HepG2 (cell line): ENCODE data around the gene GATA1. TPM values are rescaled to one million over a fixed set of nuclear protein-coding genes. Genes with fewer than 3 reads are reported as not detected.

Source experiments
- ATAC-seq: fragments of 200-7000 bp; cut with Tn5 transposase; 3 replicates; pipeline ENCODE4 v1.9.1; 2020; ENCODE audit warnings: mild to moderate bottlenecking, moderate library complexity
- BruUV-seq: library from RNA; stranded (reverse); fragments of 400-500 nt; replicated peaks from 2 replicates; lab custom pipeline; 2021; lab: Mats Ljungman, UMichigan
- CTCF ChIA-PET: fragments of 300-600 bp; formaldehyde crosslinking; extraction: SDS; loops from one replicate; lab custom pipeline; 2021; ENCODE audit warnings: low total read pairs, inconsistent platforms, low intra/inter-chr PET ratio; lab: Yijun Ruan, JAX
- POLR2A ChIA-PET: fragments of 350-600 bp; sonication (Branson Sonifier 250); formaldehyde crosslinking; loops from one replicate; lab custom pipeline; 2020; ENCODE audit warnings: antibody characterized with exemption, inconsistent platforms; lab: Yijun Ruan, JAX
- DNase-seq: peaks from one replicate; pipeline ENCODE4 v3.0.0-alpha.2; 2015; ENCODE audit warnings: low spot score
- FAIRE-seq: peaks from 3 replicates; lab custom pipeline; 2011; peaks lifted over from hg19 to GRCh38; lab: Jason Lieb, UNC
- H2AFZ ChIP-seq: one replicate; pipeline ENCODE4 v1.6.1; 2011; ENCODE audit warnings: low read length, inconsistent platforms
- H3K27ac ChIP-seq: fragments of 300-600 bp; 3 replicates; pipeline ENCODE4 v1.8.0; 2011; ENCODE audit warnings: mixed run types, mild to moderate bottlenecking, mixed read lengths, low read length, inconsistent platforms; ENCODE audit not compliant: insufficient read depth; ENCODE audit errors: extremely low read length
- H3K27me3 ChIP-seq, 2 experiments: fragments of 200-600 bp in 1 of 2; 2 replicates in 1 of 2; 3 replicates in 1 of 2; pipeline versions ENCODE4 v1.6.0 to v1.8.0; 2011; ENCODE audit warnings: low read length in 2 of 2, mild to moderate bottlenecking in 2 of 2, moderate library complexity in 2 of 2, inconsistent platforms in 1 of 2; ENCODE audit not compliant: insufficient read depth in 2 of 2, control insufficient read depth in 1 of 2
- H3K36me3 ChIP-seq, 2 experiments: fragments of 200-600 bp in 1 of 2; replicated peaks in 1 of 2; 2 replicates in 1 of 2; 3 replicates in 1 of 2; pipeline versions ENCODE4 v1.5.1 to v1.8.0; 2011; ENCODE audit warnings: low read length in 2 of 2, inconsistent platforms in 1 of 2; ENCODE audit not compliant: insufficient read depth in 2 of 2, control insufficient read depth in 1 of 2
- H3K4me1 ChIP-seq: 2 replicates; pipeline ENCODE4 v1.5.1; 2012; ENCODE audit warnings: low read length, inconsistent platforms; ENCODE audit not compliant: insufficient read depth
- H3K4me2 ChIP-seq: 2 replicates; pipeline ENCODE4 v1.6.0; 2011; ENCODE audit warnings: low read depth, low read length, inconsistent platforms
- H3K4me3 ChIP-seq, 3 experiments: fragments of 200-600 bp in 1 of 3; sonication (generic), shearing (Covaris generic) in 1 of 3; replicated peaks in 1 of 3; 2 replicates each; pipeline ENCODE4 v1.5.1; 2011 to 2016; ENCODE audit warnings: low read length in 3 of 3, inconsistent platforms in 2 of 3, low read depth in 2 of 3, mild to moderate bottlenecking in 2 of 3, control low read depth in 1 of 3, mixed read lengths in 1 of 3; ENCODE audit not compliant: insufficient read depth in 1 of 3
- H3K79me2 ChIP-seq: one replicate; pipeline ENCODE4 v1.6.1; 2011; ENCODE audit warnings: low read length, inconsistent platforms; ENCODE audit not compliant: insufficient read depth
- H3K9ac ChIP-seq: 2 replicates; pipeline ENCODE4 v1.6.0; 2011; ENCODE audit warnings: mild to moderate bottlenecking, low read depth, low read length, inconsistent platforms; ENCODE audit not compliant: insufficient read depth
- H3K9me3 ChIP-seq: 2 replicates; pipeline ENCODE4 v1.5.1; 2012; ENCODE audit warnings: mild to moderate bottlenecking, low read length
- H4K20me1 ChIP-seq: 2 replicates; pipeline ENCODE4 v1.6.0; 2011; ENCODE audit warnings: inconsistent platforms, mild to moderate bottlenecking, low read length, moderate library complexity; ENCODE audit not compliant: insufficient read depth
- DDIT3 ChIP-seq: sonication (generic); formaldehyde crosslinking; IDR thresholded peaks from 2 replicates; pipeline ENCODE4 v1.4.0; 2020; ENCODE audit warnings: mild to moderate bottlenecking, missing genetic modification reagents
- HBP1 ChIP-seq: IDR thresholded peaks from 2 replicates; pipeline ENCODE4 v1.6.1; 2016; ENCODE audit warnings: low read depth, control low read depth
- HNF4G ChIP-seq, 2 experiments: sonication (generic) in 1 of 2; formaldehyde crosslinking in 1 of 2; IDR thresholded peaks; 2 replicates each; pipeline versions ENCODE4 v1.4.0 to v1.6.1; 2011 to 2020; ENCODE audit warnings: borderline replicate concordance in 2 of 2, low read depth in 2 of 2, mild to moderate bottlenecking in 2 of 2, low read length in 1 of 2, missing genetic modification reagents in 1 of 2, moderate library complexity in 1 of 2
- HOXA9 ChIP-seq: sonication (generic); formaldehyde crosslinking; IDR thresholded peaks from 2 replicates; pipeline ENCODE4 v1.8.1; 2022; ENCODE audit warnings: missing genetic modification reagents, mild to moderate bottlenecking, moderate library complexity, borderline replicate concordance
- MLLT10 ChIP-seq: sonication (generic); formaldehyde crosslinking; IDR thresholded peaks from 2 replicates; pipeline ENCODE4 v1.4.0; 2020; ENCODE audit warnings: missing genetic modification reagents
- MLXIP ChIP-seq: sonication (generic); formaldehyde crosslinking; IDR thresholded peaks from 2 replicates; pipeline ENCODE4 v1.9.0; 2021; ENCODE audit warnings: missing genetic modification reagents, borderline replicate concordance
- POLR2A ChIP-seq, 2 experiments: IDR thresholded peaks; 2 replicates each; pipeline ENCODE4 v1.6.1; 2011; ENCODE audit warnings: low read depth in 2 of 2, low read length in 2 of 2, mild to moderate bottlenecking in 1 of 2, moderate library complexity in 1 of 2; ENCODE audit not compliant: insufficient read depth in 1 of 2
- RFX3 ChIP-seq: IDR thresholded peaks from 2 replicates; pipeline ENCODE4 v1.6.1; 2016; ENCODE audit warnings: missing biosample characterization, missing genetic modification reagents
- SAP130 ChIP-seq: IDR thresholded peaks from 2 replicates; pipeline ENCODE4 v1.6.1; 2016; ENCODE audit warnings: low read depth
- ZNF256 ChIP-seq: sonication (generic); formaldehyde crosslinking; conservative IDR thresholded peaks from 2 replicates; pipeline ENCODE4 v1.4.0; 2020; ENCODE audit warnings: missing genetic modification reagents
- ZNF605 ChIP-seq: sonication (generic); formaldehyde crosslinking; IDR thresholded peaks from 2 replicates; pipeline ENCODE4 v1.8.0; 2022; ENCODE audit warnings: mild to moderate bottlenecking, missing genetic modification reagents
- ZNF607 ChIP-seq: sonication (generic); formaldehyde crosslinking; IDR thresholded peaks from 2 replicates; pipeline ENCODE4 v1.5.1; 2020; ENCODE audit warnings: missing genetic modification reagents, mild to moderate bottlenecking, borderline replicate concordance
- WGBS: methylation state at CpG from one replicate; pipeline ENCODE4 v1.1.6; 2017; ENCODE audit warnings: low lambda C conversion rate; 5-methylcytosine and 5-hydroxymethylcytosine counted together
- in situ Hi-C: cut with HindIII; loops from 2 replicates; pipeline ENCODE4 v1.10.0; 2017; ENCODE audit warnings: low pct_unique_long_range_greater_than_20kb; ENCODE audit not compliant: extremely low pct_ligation_motif_present
- intact Hi-C: fragments of 100-400 bp; cut with micrococcal nuclease; formaldehyde crosslinking; loops from one replicate; pipeline ENCODE4 v1.10.0; 2022; ENCODE audit not compliant: unreplicated experiment
- polyA plus RNA-seq, 8 experiments: library from polyadenylated mRNA; depleted of rRNA in 3 of 8; stranded (reverse) in 7 of 8; unstranded in 1 of 8; fragments of >200 nt; fragmentation: Illumina TruSeq in 4 of 8; extraction: Trizol in 4 of 8; gene quantifications; 2 replicates each; pipeline versions ENCODE4 v1.2.1 to v1.2.3, GENCODE V29; 2011 to 2016; ENCODE audit warnings: low read depth in 4 of 8, missing spikeins in 1 of 8, mixed read lengths in 1 of 8; ENCODE audit not compliant: insufficient read depth in 1 of 8
- total RNA-seq, 5 experiments: library from RNA; depleted of rRNA; stranded (reverse); fragments of >200 nt; fragmentation: Illumina TruSeq; extraction: Trizol; gene quantifications; 2 replicates each; pipeline ENCODE4 v1.2.3, GENCODE V29; 2016; ENCODE audit warnings: low read depth in 1 of 5
- TF ChIP-seq, protein P1 (sequence below), 2 experiments: sonication (generic) in 1 of 2; formaldehyde crosslinking in 1 of 2; IDR thresholded peaks; 2 replicates each; pipeline versions ENCODE4 v1.4.0 to v1.6.1; 2016 to 2020; ENCODE audit warnings: borderline replicate concordance in 1 of 2, low read depth in 1 of 2, mild to moderate bottlenecking in 1 of 2, missing genetic modification reagents in 1 of 2

GATA1 gene
- total and polyA plus RNA-seq, 2 of the 13 experiments (the other 11 are each of a cell fraction or from before 2014, with no cell fraction given): 0.13 TPM; not detected in 1

GRCh38 chrX:48835524-48836329 lies 49.3 kb downstream of the GATA1 start, which contains the start of gene PCSK1N:
Gene PCSK1N, minus strand, starts transcription at chrX:48835610. Its CDS starts 78 bp downstream, at chrX:48835532.
- peaks cover 32% of the 10 kb centered on the region for H3K4me1 ChIP-seq
- ChIA-PET POLR2A (interaction anchor here (0.6 to 1.3 kb wide), 5 partner anchors 11 to 123 kb away, joined by 3 to 7 read pairs (median 3); partner anchors contain the start of genes HDAC6, PQBP1 and TIMM17B), CTCF (no interaction called here)
- H3K36me3 ChIP-seq: no peaks in the 10 kb centered on the region
- H3K4me2 ChIP-seq: peak within 1 kb of the TSS; percentile 88
- no peaks in the 10 kb centered on the region for H3K27me3 ChIP-seq
- H3K79me2 ChIP-seq: peaks cover 10% of the 10 kb centered on the region
- no TSS peak for BruUV-seq
- FAIRE-seq (peak; percentile 60), ATAC-seq (peak; percentile 82), DNase-seq (peak; percentile 88)
- 11% methylated on average over 3 of the region's 35 CpGs for WGBS
- H3K9ac ChIP-seq: peak within 1 kb of the TSS; percentile 66
- intact Hi-C loops: no loop called here
- in situ Hi-C loops: no loop called here
- no peaks in the 10 kb centered on the region for H4K20me1 ChIP-seq
- no peaks in the 10 kb centered on the region for H3K9me3 ChIP-seq
- peak within 1 kb of the TSS; percentile 62 to 81 (median 65) for H3K4me3 ChIP-seq
- H3K27ac ChIP-seq: peak within 1 kb of the TSS; percentile 77
- no peak within 1 kb of the TSS for H2AFZ ChIP-seq
- TF ChIP-seq HOXA9: no peak
- peak in 1 of 2 experiments; percentile 49; a peak in 2 of 4 replicates for TF ChIP-seq POLR2A (IDR thresholded peaks at IDR 0.05; ENCODE audit: insufficient read depth in 1 of 2, low read depth in 2 of 2, low read length in 2 of 2)
- no peak for TF ChIP-seq ZNF607 (CRISPR knock-in tag)
- TF ChIP-seq SAP130 (CRISPR knock-in tag): peak; percentile 23
- no peak for TF ChIP-seq HBP1 (CRISPR knock-in tag)
- TF ChIP-seq ZNF256 (CRISPR knock-in tag): no peak
- no peak for TF ChIP-seq MLLT10 (CRISPR knock-in tag)
- TF ChIP-seq, protein P1, sequence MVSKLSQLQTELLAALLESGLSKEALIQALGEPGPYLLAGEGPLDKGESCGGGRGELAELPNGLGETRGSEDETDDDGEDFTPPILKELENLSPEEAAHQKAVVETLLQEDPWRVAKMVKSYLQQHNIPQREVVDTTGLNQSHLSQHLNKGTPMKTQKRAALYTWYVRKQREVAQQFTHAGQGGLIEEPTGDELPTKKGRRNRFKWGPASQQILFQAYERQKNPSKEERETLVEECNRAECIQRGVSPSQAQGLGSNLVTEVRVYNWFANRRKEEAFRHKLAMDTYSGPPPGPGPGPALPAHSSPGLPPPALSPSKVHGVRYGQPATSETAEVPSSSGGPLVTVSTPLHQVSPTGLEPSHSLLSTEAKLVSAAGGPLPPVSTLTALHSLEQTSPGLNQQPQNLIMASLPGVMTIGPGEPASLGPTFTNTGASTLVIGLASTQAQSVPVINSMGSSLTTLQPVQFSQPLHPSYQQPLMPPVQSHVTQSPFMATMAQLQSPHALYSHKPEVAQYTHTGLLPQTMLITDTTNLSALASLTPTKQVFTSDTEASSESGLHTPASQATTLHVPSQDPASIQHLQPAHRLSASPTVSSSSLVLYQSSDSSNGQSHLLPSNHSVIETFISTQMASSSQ (IDR thresholded peaks at IDR 0.05; ENCODE audit: low read depth): 0 out of 2 replicates have a peak, but pooled peaks have one; percentile 32
- TF ChIP-seq, protein P1 (CRISPR knock-in tag; IDR thresholded peaks at IDR 0.05; ENCODE audit: borderline replicate concordance): no peak
- TF ChIP-seq HNF4G (IDR thresholded peaks at IDR 0.05; ENCODE audit: borderline replicate concordance, low read depth, low read length): peak; percentile 51
- no peak for TF ChIP-seq HNF4G (CRISPR knock-in tag; IDR thresholded peaks at IDR 0.05; ENCODE audit: borderline replicate concordance, low read depth)
- no peak for TF ChIP-seq ZNF605
- peak; percentile 86 for TF ChIP-seq RFX3 (CRISPR knock-in tag)
- no peak for TF ChIP-seq MLXIP (CRISPR knock-in tag)
- TF ChIP-seq DDIT3 (CRISPR knock-in tag): no peak
